ENCODE measurements around the gene SLC4A4. TPM values are rescaled to one million over a fixed set of nuclear protein-coding genes. Genes with fewer than 3 reads are reported as not detected.

SLC4A4 gene
- total and polyA plus RNA-seq, 7 donors, result 0.24 to 3.3 (median 2.0) TPM

DNA sequence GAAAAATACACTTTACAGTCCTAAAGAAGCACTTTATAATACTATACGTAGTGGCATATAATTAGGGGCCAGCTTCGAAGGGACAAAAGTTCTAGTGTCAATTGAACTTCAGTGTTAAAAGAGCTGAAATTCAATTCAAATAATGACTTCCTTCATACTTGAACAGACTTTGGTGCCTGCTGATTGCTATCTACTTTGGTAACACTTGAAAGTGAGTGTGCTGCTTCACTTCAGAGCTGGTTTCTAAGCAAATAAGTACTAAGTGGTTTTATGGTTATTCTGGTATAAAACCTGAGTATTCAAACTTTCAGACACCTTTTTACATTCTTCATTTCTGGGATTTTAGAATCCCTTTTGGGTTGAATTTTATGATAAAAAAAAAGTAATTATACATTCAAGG is 107.0 kb downstream of the SLC4A4 start:
- ATAC-seq (no peak), DNase-seq (no peak)
- TF ChIP-seq, protein P1, sequence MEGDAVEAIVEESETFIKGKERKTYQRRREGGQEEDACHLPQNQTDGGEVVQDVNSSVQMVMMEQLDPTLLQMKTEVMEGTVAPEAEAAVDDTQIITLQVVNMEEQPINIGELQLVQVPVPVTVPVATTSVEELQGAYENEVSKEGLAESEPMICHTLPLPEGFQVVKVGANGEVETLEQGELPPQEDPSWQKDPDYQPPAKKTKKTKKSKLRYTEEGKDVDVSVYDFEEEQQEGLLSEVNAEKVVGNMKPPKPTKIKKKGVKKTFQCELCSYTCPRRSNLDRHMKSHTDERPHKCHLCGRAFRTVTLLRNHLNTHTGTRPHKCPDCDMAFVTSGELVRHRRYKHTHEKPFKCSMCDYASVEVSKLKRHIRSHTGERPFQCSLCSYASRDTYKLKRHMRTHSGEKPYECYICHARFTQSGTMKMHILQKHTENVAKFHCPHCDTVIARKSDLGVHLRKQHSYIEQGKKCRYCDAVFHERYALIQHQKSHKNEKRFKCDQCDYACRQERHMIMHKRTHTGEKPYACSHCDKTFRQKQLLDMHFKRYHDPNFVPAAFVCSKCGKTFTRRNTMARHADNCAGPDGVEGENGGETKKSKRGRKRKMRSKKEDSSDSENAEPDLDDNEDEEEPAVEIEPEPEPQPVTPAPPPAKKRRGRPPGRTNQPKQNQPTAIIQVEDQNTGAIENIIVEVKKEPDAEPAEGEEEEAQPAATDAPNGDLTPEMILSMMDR (IDR thresholded peaks at IDR 0.05), result no peak
- Histone ChIP-seq H3K27ac (no peak overlapping the region), H3K4me1 (no peaks in the 10 kb centered on the region), H3K9me3 (no peaks in the 10 kb centered on the region), H3K27me3 (ENCODE audit: insufficient read depth in 3 of 3, low read length in 2 of 3) (no peaks in the 10 kb centered on the region), H3K4me3 (no peak overlapping the region), H3K36me3 (ENCODE audit: insufficient read depth in 1 of 2, low read depth in 1 of 2) (no peaks in the 10 kb centered on the region)
- WGBS, 3 donors, result 61 to 87% (median 82%) methylated on average over 2 of the region's 2 CpGs
- intact Hi-C loops (cut with DNase I), result no loop called here

DNA sequence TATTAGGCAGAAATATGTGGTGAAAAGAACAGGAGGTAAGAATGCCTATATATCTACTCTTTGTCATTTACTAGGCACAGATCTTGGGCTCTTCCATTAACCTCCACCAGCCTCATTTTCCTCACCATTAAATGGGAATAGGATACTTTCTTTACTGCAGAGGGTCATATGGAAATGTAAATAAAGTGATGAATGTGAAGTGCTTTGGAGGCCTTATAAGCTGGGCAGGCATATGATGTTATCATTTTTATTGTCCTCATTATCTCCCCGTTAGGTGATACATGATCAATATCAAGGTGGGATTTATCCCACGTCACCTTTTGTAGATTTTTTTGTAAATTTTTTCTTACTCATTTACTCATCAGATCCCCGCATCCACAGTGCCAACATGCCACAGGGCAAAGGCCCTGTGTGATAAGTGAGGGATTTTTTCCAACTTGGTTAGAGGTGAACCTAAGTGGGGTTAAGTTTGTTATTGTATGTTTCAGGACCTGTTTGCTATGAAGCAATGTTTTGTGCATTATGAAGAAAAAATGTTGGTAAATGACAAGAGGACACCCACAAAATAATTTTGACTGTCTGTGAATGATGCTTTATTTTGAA is 107.8 kb downstream of the SLC4A4 start:
- WGBS, 3 donors, result 92 to 97% (median 96%) methylated on average over 3 of the region's 3 CpGs
- H3K4me3 ChIP-seq, result no peak overlapping the region
- no peaks in the 10 kb centered on the region for H3K4me1 ChIP-seq
- H3K27me3 ChIP-seq (ENCODE audit: insufficient read depth in 3 of 3, low read length in 2 of 3), result no peaks in the 10 kb centered on the region
- TF ChIP-seq, protein P1 (IDR thresholded peaks at IDR 0.05), result no peak
- intact Hi-C loops (cut with DNase I), result no loop called here
- no peak overlapping the region for H3K27ac ChIP-seq
- DNase-seq, result no peak
- H3K36me3 ChIP-seq (ENCODE audit: insufficient read depth in 1 of 2, low read depth in 1 of 2), result no peaks in the 10 kb centered on the region
- ATAC-seq, result no peak
- H3K9me3 ChIP-seq, result no peaks in the 10 kb centered on the region

DNA sequence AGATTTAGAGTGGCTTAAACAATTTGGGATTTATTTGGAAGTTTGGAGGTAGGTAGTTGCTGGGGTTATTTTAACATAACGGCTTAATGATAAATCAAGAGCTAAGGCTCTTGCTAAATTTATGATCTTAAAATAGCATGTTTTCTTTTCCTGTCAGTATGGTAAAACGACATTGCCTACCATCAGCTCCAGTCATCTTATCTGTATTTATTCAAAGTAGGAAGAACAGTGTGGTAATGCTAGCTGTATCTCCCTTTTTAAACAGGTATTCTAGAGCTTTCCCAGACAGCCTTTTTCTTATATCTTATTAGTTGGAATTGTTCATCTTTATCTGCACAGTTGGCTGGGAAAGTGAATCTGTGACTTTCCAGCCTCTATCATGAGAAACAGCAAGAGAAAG is 110.2 kb downstream of the SLC4A4 start:
- H3K4me1 ChIP-seq, result no peaks in the 10 kb centered on the region
- H3K36me3 ChIP-seq (ENCODE audit: insufficient read depth in 1 of 2, low read depth in 1 of 2), result no peaks in the 10 kb centered on the region
- no peaks in the 10 kb centered on the region for H3K9me3 ChIP-seq
- H3K27me3 ChIP-seq (ENCODE audit: insufficient read depth in 3 of 3, low read length in 2 of 3), result no peaks in the 10 kb centered on the region
- TF ChIP-seq, protein P1 (IDR thresholded peaks at IDR 0.05), result no peak
- 15 to 53% (median 33%) methylated on average over 2 of the region's 2 CpGs for WGBS, 3 donors
- ATAC-seq (no peak), DNase-seq (no peak)
- H3K27ac ChIP-seq, result no peak overlapping the region
- H3K4me3 ChIP-seq, result no peak overlapping the region
- intact Hi-C loops (cut with DNase I), result no loop called here

DNA sequence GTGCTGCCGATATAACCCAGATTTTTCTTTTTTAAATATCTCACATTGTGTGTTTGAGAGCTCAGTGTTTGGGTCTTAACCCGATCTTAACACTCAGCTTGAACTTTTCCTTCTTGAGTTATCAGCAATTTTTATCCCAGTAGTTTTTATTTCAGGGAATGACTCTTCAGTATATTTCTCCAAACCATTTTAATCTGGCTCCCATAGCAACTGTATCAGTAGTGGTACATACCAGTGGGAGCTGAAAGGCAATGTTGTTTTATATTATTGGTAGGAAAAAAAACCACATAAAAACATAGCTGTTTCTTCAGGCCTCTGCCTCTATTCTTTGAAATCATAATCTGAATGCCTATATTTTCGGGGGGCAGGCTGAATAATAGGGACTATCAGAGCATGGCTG is 111.1 kb downstream of the SLC4A4 start:
- DNase-seq (no peak), ATAC-seq (no peak)
- no peaks in the 10 kb centered on the region for H3K27me3 ChIP-seq (ENCODE audit: insufficient read depth in 3 of 3, low read length in 2 of 3)
- whole genome bisulfite sequencing, 3 donors, result 55 to 60% (median 58%) methylated on average over 3 of the region's 3 CpGs
- no peaks in the 10 kb centered on the region for H3K4me1 ChIP-seq
- no peaks in the 10 kb centered on the region for H3K9me3 ChIP-seq
- TF ChIP-seq, protein P1 (IDR thresholded peaks at IDR 0.05), result no peak
- no peak overlapping the region for H3K27ac ChIP-seq
- intact Hi-C loops (cut with DNase I), result no loop called here
- no peak overlapping the region for H3K4me3 ChIP-seq
- H3K36me3 ChIP-seq (ENCODE audit: insufficient read depth in 1 of 2, low read depth in 1 of 2), result no peaks in the 10 kb centered on the region

DNA sequence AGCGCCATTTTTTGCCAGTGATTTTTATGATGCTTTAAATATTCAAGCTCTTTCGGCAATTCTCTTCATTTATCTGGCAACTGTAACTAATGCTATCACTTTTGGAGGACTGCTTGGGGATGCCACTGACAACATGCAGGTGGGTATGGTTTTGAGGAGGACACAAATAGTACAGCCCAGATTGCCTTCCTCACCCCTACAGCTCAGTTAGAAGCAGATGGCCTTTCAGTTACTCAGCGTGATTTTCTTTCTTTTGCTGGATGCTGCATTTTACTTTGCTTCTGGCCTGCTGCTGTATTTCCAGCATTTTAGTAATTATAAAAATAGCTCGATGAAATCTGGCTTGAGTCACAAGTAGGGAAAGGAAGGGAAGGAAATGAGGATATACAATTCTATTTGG is 114.7 kb downstream of the SLC4A4 start:
- intact Hi-C loops (cut with DNase I), result no loop called here
- no peaks in the 10 kb centered on the region for H3K36me3 ChIP-seq (ENCODE audit: insufficient read depth in 1 of 2, low read depth in 1 of 2)
- H3K4me1 ChIP-seq, result peaks cover 3% of the 10 kb centered on the region
- H3K27me3 ChIP-seq (ENCODE audit: insufficient read depth in 3 of 3, low read length in 2 of 3), result no peaks in the 10 kb centered on the region
- no peaks in the 10 kb centered on the region for H3K9me3 ChIP-seq
- no peak for DNase-seq
- WGBS, 3 donors, result 81 to 88% (median 83%) methylated on average over 4 of the region's 4 CpGs
- ATAC-seq, result no peak
- no peak overlapping the region for H3K4me3 ChIP-seq
- H3K27ac ChIP-seq, result no peak overlapping the region
- TF ChIP-seq, protein P1 (IDR thresholded peaks at IDR 0.05), result no peak

Measured in psoas muscle (tissue), 8 donors.